GM18909 (cell line): ENCODE data around the gene PLAU.
"Not testable (repeated sequence)": the region's sequence is repeated elsewhere in the genome, so short reads cannot be mapped to it uniquely, and the experiment has no call there.

Source experiments
- ATAC-seq: cut with Tn5 transposase; IDR thresholded peaks from one replicate; pipeline ENCODE4 v1.9.1; 2021; ENCODE audit warnings: mild to moderate bottlenecking; ENCODE audit not compliant: unreplicated experiment, poor library complexity

The PLAU gene

GRCh38 chr10:73946253-73947145, 35.6 kb downstream of the PLAU start:
- ATAC-seq: no peak

- no peak for ATAC-seq
Observed at GRCh38 chr10:73948947-73949633, 38.2 kb downstream of the PLAU start.

- no peak for ATAC-seq
Observed at GRCh38 chr10:73950155-73950948, 39.4 kb downstream of the PLAU start.

- no peak for ATAC-seq
Observed at GRCh38 chr10:73953665-73954064, 42.7 kb downstream of the PLAU start.

- ATAC-seq: no peak
Observed at GRCh38 chr10:73954737-73955136, 43.8 kb downstream of the PLAU start.

- no peak for ATAC-seq
Observed at GRCh38 chr10:73955719-73956118, 44.8 kb downstream of the PLAU start.

GRCh38 chr10:73956476-73957359, 45.8 kb downstream of the PLAU start:
- peak; percentile 60 for ATAC-seq

GRCh38 chr10:73959484-73960243, 48.7 kb downstream of the PLAU start:
- ATAC-seq: no peak

- ATAC-seq: no peak
Observed at GRCh38 chr10:73962386-73962785, 51.5 kb downstream of the PLAU start.

- not testable (repeated sequence) for ATAC-seq
Observed at GRCh38 chr10:73963533-73963932, 52.6 kb downstream of the PLAU start.

GRCh38 chr10:73964743-73965142, 53.8 kb downstream of the PLAU start:
- ATAC-seq: no peak

- ATAC-seq: not testable (repeated sequence)
Observed at GRCh38 chr10:73965267-73965889, 54.4 kb downstream of the PLAU start.

- no peak for ATAC-seq
Observed at GRCh38 chr10:73965890-73966768, 55.2 kb downstream of the PLAU start.

- no peak for ATAC-seq
Observed at GRCh38 chr10:73967022-73967429, 56.1 kb downstream of the PLAU start.
